G401 (cell line): ENCODE results near the gene GAK. TPM values are rescaled to one million over a fixed set of nuclear protein-coding genes. Genes with fewer than 3 reads are reported as not detected.
A peak's percentile ranks its signal among the peaks of the same experiment; 100 is the strongest.

ENCODE experiments used
- DNase-seq: peaks from one replicate; pipeline ENCODE4 v3.0.0-alpha.2; 2015; ENCODE audit warnings: low spot score
- in situ Hi-C: cut with HindIII; loops from 2 replicates; pipeline ENCODE4 v1.10.0; 2016; ENCODE audit warnings: low sequenced_read_pairs, mixed read lengths
- total RNA-seq: library from RNA; depleted of rRNA; stranded (reverse); fragments of >200 nt; shearing (Covaris generic); gene quantifications from 2 replicates; pipeline ENCODE4 v1.2.3, GENCODE V29; 2014

Gene GAK
- total RNA-seq, 1 experiment from 2014 or later: 91.5 TPM

DNA sequence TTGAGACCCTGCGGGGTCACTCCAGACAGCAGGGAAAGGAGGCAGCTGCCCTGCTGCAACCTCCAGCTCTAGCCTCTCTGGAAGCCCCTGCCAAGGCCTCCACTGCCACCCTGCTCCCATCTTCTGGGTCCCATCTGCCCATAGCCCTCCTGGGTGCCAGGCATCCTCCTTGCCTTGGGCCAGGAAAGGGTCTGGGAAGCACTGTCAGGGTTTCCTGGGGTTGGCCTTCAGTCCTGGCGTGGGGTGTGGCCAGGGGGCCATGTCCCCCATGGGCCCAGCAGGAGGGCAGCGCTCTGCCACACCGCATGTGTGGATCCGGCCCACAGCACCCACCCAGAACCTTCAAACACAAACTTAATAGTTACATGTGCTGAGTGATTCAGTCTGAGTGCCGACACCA, 102.8 kb downstream of the GAK start:
- in situ Hi-C loops: no loop called here
- DNase-seq: no peak

DNA sequence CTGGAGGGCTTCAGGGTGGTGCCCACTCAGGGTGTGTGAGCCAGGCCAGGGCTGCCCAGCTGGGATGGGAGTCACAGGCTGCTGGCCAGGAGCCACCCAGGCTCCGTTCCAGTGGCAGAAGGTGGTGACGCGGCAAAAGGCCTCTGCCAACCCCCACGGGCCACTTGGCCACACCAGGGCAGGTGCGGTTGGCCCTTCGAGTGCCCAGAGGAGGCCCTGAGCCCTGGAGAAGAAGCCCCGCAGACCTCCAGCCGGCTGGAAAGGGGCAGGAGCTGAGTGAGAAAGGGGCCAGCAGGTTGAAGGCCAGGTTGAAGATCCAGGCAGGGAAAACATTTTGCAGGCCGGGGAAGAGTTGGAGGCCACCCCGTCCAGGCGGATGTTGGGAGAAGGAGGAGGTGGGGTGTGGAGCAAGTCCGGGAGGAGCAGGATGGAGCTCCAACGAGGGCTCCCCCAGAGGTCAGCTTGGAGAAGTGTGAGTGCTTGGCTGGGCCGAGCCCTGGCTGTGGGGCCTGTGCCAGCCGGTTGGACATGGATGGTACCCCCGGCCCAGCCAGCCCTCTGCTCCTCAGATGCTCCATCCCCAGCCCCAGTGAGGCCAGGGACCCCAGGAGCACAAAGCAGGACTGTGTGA, 103.4 kb downstream of the GAK start:
- in situ Hi-C loops: no loop called here
- DNase-seq: peak; percentile 66

DNA sequence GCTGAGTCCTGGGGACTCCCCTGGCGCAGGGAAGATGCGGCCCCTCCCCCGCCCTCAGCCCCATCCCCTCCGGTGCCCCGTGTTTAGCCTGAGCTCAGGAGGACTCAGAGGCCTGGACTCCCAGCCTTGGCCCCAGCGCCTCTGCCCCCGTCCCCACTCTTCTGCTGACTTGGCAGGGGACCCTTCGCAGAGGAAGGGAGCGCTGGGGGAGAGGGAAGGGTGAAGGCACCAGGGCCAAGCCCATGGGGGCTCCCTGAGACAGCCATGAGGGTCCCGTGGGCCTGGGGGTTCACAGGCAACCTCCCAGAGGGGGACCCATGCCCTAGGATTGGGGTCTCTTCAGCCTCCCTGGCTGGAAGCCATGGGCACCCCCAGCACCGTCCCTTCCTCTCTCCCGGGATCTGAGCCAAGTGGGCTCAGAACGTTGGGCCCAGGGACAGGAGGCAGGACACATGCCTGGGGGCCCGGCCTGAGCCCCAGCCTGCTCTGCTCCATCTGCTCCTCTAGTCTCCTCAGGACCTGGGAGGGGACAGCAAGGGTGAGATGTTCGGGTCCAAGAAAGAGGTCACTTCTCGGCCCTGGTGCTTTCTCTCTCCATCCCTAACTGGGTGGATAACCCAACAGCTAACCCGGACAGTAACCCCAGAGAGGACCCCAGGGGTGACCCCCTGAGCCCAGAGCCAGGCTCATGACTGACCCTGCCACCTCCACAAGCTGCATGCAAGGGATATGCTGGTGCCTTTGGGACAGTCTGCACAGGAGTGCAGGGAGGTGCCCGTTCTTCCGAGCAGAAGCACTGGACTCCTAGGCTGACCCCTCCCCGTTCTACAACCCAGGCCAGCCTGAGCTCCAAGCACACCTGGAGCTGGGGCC, 104.7 kb downstream of the GAK start:
- peak; percentile 76 for DNase-seq
- in situ Hi-C loops: no loop called here

DNA sequence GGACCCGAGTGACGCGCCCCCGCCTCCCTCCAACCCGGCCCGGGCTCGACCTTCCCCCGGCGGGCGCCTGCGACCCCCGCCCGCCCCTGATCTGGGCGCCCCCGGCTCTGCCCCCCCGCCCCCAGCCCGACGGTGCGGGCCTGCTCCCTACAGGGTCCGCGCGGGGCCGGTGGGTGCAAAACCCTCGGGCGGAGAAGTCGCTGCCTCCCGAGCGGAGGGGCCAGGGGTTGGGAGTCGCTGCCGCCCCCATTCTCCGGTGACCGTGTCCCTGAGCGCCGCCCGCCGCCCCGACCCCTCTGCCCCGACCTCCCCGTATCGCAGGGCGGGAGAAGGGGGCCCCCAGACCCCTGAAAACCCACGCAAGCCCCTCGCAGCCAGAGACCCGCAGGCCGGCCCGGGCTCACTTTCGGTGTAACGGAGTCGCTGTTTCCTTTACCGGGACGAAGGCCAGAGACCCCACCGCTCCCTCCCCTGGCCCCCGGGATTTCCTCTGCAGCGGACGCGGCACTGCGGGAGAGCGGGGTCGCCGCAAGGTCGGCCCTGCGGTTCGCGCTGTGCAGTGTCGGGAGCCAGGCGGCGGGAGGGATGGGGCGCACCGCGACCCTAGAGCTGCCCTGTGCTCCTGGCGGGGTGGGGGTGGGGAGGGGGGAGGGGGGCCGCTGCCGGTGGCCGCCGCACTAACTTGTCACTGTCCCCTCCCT, 105.5 kb downstream of the GAK start:
- in situ Hi-C loops: no loop called here
- DNase-seq: no peak

DNA sequence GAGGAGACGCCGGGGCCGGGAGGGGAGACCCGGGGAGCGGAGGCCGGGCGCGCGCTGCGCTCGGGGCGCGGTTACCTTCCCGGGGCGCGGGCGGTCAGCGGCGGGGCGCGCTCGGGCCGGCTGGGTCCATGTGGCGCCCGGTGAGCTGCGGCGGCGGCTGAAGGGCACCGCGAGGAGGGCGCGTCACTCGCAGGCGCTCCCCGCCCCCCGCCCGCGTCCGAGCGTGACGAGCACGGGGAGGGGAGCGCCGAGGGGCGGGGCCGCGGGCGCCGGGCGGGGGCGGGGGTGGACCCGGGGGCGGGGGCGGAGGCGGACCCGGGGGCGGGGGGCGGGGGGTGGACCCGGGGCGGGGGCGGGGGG, 106.2 kb downstream of the GAK start, which contains the start of gene CPLX1:
Gene CPLX1, minus strand, starts transcription at position 159 of the 360 bp plus-strand sequence. CDS start 1,607 bp downstream, outside the sequence.
- in situ Hi-C loops: no loop called here
- peak; percentile 59 for DNase-seq

DNA sequence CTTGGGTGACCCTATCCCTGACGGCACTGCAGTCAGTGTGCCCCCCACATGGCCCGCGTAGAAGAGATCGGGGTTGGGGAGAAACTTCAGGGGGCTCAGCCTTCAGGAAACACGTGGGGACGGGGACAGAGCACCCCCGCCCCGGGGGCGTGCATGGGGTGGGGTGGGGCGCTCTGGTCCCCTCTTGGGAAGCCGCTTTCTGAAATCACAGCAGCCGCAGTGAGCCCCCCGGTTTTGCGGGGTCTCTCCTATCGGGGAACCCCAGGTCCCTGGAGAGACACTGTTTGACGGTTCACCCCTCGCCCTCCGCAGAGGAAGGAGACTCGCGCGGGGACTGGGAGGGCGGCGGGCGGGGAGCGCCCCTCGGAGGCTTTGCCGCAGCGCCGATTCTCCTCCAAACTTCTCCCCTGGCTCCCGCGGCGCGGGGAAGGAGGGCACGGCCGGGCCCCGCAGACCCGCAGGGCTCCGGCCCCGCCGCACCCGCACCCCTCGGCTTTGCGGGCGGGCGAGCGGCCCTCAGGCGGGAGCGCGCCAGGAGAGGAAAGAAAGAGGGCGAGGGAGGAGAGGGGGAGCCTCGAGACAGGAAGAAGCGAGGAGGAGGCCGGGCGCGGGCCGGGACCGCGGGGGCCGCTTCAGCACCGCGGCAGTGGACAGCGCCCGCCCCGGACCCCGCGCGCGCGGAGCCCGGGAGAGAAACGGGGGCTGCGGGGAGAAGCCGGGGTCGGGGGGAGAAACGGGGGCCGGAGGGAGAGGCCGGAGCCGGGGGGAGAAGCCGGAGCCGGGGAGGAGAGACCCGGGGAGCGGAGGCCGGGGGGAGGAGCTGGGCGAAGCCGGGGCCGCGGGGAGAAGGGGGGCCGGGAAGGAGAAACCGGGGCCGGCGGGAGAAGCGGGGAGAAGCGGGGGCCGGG, 106.8 kb downstream of the GAK start:
- DNase-seq: peak; percentile 38
- in situ Hi-C loops: no loop called here

DNA sequence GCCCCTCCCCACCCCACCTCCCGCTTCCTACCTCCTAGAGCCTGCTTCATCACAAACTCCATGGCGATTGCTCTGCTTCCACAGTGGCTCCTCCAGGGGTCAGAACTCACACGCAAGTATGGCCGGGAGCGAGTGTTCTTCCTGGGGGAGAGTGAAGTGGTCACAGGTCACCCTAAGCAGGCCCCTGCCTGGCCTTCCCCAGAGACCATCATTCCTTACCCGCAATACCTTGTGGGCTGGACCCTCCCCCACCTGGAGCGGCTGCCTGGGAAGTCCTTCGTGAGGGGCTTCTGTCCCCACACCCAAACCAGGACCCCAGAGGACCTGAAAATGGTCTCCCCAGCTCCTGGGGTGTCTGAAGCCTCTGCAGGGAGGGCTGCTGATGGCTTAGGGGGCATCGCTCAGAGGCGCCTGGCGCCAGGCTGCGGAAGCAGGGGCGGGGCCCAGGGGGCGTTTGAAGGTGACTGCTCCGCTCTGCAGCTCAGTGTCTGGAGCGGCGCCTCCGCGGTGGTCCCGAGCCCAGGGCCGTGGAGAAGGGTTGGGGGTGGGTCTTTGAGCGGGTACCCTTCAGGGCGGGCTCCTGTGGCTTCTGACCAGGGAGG, 107.6 kb downstream of the GAK start:
- in situ Hi-C loops: no loop called here
- peak; percentile 42 for DNase-seq

DNA sequence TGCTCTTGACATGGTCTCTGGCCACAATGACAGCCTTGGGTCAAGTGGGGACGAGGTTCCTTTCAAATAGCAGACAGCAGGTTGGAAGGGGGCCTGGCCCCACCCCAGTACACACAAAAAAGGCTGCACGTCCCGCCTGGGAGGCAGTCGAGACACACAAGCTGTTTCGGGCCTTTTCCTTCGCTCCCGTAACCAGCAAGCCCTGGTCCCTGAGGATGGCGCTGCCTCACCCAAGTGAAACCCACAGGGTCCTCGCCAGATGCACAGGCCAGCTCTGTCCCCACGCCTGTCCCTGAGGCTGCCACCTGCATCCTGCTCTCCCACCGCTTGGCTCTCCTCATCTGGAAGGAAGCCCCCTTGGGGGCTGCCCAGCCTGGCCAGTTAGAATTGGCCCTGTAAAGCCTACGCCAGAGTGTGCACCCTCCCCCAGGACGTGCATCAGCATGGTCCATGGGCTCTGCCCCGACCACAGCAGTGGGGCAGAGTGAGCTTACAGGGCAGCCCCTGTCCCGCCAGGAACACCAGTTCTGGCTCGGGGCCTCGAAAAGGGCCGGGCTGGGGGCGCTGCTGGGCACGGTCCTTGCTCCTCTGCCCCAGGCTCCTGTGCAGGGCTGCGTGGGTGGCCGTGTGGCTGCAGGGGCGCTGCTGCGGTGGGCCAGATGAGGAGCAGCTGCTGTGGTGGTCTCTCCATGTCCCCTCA, 108.2 kb downstream of the GAK start:
- in situ Hi-C loops: no loop called here
- peak; percentile 58 for DNase-seq

DNA sequence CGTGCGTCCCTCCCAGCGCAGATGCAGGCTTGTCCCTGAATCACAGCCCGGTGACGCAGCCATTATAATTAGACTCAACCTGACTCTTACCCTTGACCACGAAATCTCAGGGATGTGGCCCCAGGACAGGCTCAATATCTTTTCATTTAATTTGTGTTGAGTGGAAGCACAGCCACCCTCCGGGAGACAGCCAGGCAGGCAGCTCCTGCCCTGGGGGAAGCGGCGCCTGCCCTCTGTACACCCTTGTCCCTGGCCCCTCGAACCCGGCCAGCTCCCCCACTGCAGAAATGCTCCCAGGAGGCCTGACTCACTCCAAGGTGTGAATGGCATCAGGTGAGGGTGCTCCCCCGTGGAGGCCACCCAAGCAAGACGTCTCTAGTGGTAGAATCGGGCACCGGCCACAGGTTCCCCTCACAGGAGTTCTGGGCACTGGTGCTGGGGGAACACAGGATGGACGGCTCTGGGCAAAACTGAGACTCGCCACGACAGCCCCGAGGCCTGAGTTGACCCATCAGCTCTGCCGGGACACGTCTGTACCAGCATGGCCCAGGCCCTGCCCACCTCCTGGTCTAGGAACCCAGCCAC, 108.8 kb downstream of the GAK start:
- in situ Hi-C loops: no loop called here
- peak; percentile 43 for DNase-seq

DNA sequence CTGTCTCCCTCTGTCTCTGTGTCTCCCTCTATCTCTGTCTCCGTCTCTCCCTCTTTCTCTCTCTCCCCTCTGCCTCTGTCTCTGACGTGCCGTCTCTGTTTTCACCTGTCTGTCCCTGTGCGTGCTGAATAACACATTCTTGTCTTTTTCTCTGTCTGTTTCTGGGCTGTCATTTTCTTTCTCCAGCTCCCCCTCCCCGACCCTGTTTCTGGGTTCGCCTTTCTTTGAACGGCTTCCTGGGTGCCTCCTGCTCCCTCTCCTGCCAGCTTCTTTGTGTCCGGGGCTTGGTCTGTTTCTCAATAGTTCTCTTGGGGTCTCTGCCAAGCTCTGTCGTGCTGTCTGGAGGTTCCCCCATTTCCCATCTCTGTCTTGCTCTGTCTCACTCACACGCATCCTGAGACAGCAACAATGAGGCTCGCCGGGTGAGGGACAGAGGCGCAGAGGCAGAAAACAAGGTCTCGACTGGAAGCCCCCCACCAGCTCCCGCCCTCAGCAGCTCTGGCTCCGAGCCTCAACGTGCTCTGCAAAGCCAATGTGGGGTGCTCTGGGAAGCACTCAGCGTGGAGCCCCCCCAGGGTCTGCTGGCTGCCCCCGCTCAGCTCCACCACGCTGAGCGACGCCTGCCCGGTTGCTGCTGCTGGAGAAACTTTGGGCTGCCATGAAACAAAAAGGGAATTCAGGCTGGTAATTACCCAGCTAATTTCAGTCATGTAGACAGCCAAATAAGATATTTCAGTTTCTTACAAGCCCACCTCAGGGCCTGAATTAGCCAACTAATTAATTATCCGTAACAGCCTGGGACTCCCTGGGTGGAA, 109.5 kb downstream of the GAK start:
- DNase-seq: no peak
- in situ Hi-C loops: no loop called here

DNA sequence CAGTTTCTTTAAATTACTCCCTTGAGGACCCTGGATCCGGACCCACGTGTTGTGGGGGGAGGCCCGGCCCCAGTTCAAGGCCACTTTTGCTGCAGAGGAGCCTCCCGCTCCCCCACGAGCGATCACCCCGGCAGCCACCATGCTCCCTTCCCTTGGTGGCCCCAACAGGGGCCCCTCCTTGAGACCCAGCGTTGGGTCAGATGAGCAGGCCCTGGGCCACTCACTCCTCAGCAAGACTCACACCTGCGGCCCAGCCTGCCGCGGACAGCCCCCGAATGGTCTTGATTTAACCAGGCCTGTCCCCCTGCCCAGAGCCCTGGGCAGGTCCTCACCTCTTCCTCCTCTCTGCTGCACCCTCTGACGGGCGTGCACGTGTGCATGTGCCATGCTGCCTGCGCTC, 110.5 kb downstream of the GAK start:
- no peak for DNase-seq
- in situ Hi-C loops: no loop called here

DNA sequence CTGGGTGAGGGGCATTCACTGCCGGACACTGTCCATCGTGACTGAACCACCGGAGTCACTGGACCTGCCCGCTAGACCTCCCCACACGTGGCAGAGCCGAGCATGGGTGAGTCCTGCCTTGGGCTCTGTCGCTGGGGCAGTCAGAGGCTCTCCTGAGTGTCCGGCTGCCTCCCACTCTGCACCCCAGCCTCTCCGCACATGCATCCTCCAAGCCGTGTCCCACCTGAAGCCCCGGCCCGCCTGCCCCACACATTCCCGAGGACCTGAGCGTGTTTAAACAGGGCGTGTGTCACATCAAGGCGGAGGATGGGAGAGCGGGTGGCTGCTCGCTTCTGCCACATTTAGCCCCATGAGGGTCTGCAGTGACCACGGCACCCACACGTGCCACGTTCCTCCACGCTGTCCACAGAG, 110.9 kb downstream of the GAK start:
- in situ Hi-C loops: no loop called here
- no peak for DNase-seq

DNA sequence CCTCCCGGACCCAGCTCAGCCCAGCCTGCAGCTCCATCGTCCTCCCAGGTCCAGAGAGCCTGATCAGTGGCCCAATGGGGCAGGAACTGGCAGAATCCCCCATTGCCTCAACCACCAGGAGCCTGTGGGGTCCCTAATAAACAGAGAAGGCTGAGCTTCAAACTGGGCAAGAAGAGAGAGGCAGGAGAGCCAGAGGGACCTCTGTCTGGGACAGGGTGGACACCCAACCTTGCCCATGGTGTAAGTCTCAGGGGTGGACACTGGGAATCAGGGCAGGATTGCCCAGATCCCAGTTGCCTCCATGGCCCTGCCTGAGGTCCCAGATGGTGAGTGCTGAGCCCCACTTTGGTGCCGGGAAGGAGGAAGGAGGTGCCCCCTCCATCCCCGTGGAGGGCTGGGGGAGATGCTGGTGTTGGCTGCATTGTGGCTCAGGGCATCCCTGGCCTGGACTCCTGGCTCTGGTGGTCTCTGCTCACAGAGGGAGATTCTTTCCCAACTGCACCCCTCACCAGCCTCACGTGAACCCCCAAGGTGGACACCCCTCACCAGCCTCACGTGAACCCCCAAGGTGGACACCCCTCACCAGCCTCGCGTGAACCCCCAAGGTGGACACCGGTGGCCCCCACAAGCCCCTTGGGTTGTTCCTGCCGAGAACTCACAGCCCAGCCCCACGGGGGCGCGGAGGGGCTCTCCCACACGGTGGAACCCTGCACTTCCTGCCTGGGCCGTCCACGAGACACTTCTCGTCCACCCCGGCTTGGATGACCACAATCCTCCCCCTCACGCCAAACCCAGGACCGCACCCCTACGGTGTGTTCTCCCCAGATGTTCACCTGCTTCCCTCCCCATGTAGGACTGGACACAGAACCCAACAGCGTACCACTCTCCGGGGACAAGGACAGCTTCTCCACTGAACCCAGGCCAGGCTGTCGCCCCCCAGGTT, 111.6 kb downstream of the GAK start:
- in situ Hi-C loops: no loop called here
- no peak for DNase-seq

DNA sequence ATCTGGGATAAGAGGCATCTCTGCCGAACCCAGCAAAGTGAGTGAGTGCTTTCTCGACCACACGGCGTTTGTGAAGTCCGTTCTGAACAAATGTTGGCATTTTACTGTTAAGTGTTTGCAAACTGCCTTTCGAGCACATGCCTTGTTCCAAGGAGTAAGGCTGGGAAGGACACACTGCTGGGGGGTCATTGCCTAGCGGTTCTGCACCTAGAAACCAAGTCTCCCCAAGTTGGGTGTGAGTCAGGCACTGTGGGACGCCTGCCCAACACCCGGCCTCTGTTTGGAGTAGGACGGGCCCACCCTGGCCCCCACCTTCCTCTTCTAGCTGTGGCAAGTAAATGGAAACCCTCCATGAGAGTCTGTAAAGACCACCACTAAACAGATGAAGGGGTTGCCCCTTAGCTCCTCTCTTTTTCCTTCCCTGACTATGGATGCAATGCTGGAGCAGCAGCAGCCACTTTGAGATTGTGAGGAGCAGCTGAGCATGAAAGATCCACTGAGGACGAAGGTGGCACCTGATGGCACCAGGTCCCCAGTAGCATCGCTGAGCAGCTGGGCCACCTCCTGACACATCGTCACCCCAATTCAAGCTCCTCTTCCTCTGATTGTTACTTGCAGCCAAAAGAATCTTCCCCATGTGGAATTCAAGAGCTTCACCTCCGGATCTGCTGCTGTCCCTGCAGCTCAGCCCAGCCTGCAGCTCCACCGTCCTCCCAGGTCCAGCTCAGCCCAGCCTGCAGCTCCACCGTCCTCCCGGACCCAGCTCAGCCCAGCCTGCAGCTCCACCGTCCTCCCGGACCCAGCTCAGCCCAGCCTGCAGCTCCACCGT, 112.5 kb downstream of the GAK start:
- in situ Hi-C loops: no loop called here
- no peak for DNase-seq
